Raji (cell line): ENCODE results near the gene PARP15.

Experiments used
- POLR2A ChIP-seq: IDR thresholded peaks from 2 replicates; pipeline ENCODE4 v1.6.1; 2011; ENCODE audit warnings: low read depth, low read length, control low read depth; ENCODE audit not compliant: insufficient read depth

Gene PARP15

DNA sequence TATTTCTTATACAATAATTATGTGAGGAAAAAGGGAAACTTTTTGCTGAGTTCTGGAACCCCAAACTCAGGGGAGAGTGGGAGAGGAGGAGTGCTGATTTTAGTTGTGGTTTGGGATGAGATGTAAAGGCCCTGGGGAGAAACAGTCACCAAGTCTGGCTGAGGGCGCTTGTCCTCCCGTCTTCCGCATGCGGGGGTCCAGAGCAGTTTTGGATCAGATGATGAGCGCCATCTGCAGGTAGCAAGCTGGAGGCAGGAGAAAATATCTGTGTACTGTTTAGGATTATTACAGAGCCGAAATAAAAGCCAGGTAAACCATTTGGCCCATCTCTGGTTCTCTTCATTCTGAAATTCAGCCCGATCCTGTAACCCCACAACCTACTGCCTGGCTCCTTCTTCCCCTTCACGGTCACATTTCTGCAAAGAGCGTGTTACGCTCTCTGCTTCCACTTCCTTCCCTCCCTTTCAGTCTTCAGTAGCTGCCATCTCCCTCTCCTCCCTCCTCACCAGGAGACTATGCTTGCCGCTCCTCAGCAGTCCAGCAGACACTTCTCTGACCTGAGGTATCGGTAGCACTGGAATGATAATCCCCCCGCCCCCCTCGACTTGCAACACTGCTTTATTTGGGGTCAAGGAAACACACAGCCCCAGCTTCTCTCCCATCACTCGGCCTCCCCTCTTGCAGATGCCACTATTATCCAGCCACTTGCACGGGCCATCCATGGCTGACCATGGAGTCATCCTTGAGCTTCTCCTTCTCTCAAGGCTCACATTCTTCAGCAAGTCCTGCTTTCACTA is 101.8 kb downstream of the PARP15 start:
- no peak for TF ChIP-seq POLR2A

GRCh38 chr3:122679882-122680474 is 102.5 kb downstream of the PARP15 start:
- TF ChIP-seq POLR2A, result no peak

DNA sequence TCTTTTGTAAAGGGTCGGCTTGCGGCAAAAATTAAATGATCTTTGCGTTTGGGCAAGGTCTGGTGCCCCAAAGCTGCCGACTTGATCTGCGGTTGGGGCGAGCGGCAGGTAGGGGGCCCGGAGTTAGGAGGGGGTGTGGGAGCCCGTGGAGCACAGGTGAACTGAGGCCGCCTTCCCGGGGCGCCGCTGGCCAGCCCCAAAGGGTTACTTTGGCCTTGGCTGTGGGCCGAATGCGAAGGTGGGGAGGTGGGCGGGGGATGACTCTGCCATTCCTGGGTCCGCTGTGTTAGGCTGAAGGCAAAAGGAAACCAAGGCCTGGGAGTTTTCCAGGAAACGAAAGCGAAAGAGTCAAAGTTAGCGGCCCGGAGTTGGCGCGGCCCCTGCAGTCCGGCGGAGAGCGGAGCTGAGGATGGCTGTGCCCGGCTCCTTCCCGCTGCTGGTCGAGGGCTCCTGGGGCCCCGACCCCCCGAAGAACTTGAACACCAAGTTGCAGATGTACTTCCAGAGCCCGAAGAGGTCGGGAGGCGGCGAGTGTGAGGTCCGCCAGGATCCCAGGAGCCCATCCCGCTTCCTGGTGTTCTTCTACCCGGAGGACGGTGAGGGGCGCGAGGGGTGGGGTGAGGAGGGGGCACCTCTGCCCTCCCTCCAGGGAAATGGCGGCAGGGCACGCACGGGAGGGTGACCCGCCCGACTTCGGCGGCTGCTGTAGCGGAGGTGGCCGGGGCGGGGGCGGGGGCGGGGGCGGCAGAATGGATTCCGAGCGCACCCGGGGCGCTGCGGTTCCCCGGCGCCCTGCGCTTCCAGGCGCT is 103.2 kb downstream of the PARP15 start, which contains the start of gene PARP14:
PARP14 (plus strand) TSS at position 365 of the 809 bp plus-strand sequence; CDS start at position 410, 45 bp downstream.
- TF ChIP-seq POLR2A, result no peak

GRCh38 chr3:122681284-122681973 is 104.0 kb downstream of the PARP15 start:
- TF ChIP-seq POLR2A, result no peak

DNA sequence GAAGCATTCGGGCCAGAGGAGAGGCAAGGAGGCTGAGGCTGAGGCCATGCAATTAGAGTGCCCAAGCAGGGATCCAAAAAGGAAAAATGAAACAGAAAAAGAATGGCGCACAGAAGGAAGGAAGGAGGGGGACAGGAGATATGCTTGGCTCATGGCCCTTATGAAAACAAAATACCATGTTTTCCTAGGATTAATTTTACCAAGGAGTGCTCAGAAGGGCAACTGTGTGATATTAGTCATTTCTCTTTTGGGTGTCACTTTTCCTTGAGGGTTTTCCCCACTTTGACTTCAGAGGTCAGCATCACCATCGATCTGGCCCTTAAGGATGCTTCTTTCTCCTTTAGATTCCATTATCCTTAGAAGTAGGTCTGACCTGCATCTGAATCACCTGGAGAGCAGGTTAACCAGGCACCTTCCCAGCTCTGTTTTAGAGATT is 104.5 kb downstream of the PARP15 start:
- TF ChIP-seq POLR2A, result no peak

- TF ChIP-seq POLR2A, result no peak
These were observed 109.8 kb downstream of the PARP15 start for GRCh38 chr3:122687298-122687697.
